OCI-LY1 (cell line): ENCODE measurements around the gene KLHL36.

ENCODE experiments used
- H2AFZ ChIP-seq: fragments of 200-600 bp; sonication (generic), shearing (Covaris generic); 2 replicates; pipeline ENCODE4 v1.6.0; 2014; ENCODE audit warnings: antibody characterized with exemption, mild to moderate bottlenecking, low read length
- H3F3A ChIP-seq: fragments of 200-600 bp; sonication (generic), shearing (Covaris generic); 2 replicates; pipeline ENCODE4 v1.6.0; 2014; ENCODE audit warnings: mild to moderate bottlenecking, antibody characterized with exemption, low read length, moderate library complexity; ENCODE audit not compliant: insufficient read depth
- H3K27ac ChIP-seq: fragments of 200-600 bp; sonication (generic); 2 replicates; pipeline ENCODE4 v1.5.1; 2014; ENCODE audit warnings: low read length, mixed run types, mild to moderate bottlenecking, low read depth; ENCODE audit not compliant: poor library complexity, severe bottlenecking
- H3K27me3 ChIP-seq: fragments of 200-600 bp; sonication (generic); 2 replicates; pipeline ENCODE4 v1.6.0; 2014; ENCODE audit warnings: antibody characterized with exemption, mild to moderate bottlenecking, low read length, moderate library complexity; ENCODE audit not compliant: insufficient read depth
- H3K36me3 ChIP-seq: fragments of 200-600 bp; sonication (generic); 2 replicates; pipeline ENCODE4 v1.6.1; 2014; ENCODE audit warnings: mild to moderate bottlenecking, antibody characterized with exemption, low read length, moderate library complexity, mixed read lengths; ENCODE audit not compliant: insufficient read depth
- H3K4me1 ChIP-seq: fragments of 200-600 bp; sonication (generic); 2 replicates; pipeline ENCODE4 v1.5.1; 2014; ENCODE audit warnings: mild to moderate bottlenecking, low read length, moderate library complexity; ENCODE audit not compliant: insufficient read depth, severe bottlenecking
- H3K4me2 ChIP-seq: fragments of 200-600 bp; sonication (generic), shearing (Covaris generic); 2 replicates; pipeline ENCODE4 v1.6.1; 2014; ENCODE audit warnings: low read length
- H3K4me3 ChIP-seq: fragments of 200-600 bp; sonication (generic); 2 replicates; pipeline ENCODE4 v1.5.1; 2014; ENCODE audit warnings: low read length, low read depth, mild to moderate bottlenecking, mixed read lengths; ENCODE audit not compliant: poor library complexity, severe bottlenecking
- H3K79me2 ChIP-seq: fragments of 200-600 bp; shearing (Covaris generic); 2 replicates; pipeline ENCODE4 v1.6.1; 2016; ENCODE audit warnings: mixed run types, low read length, mixed read lengths; ENCODE audit not compliant: insufficient read depth
- H3K9ac ChIP-seq: fragments of 200-600 bp; sonication (generic), shearing (Covaris generic); 2 replicates; pipeline ENCODE4 v1.6.1; 2014; ENCODE audit warnings: mild to moderate bottlenecking, low read length, mixed read lengths
- H3K9me2 ChIP-seq: fragments of 200-600 bp; sonication (generic), shearing (Covaris generic); 2 replicates; pipeline ENCODE4 v1.6.1; 2014; ENCODE audit warnings: low read depth, mild to moderate bottlenecking, low read length, mixed read lengths
- H3K9me3 ChIP-seq: fragments of 200-600 bp; shearing (Covaris generic); 2 replicates; pipeline ENCODE4 v1.6.1; 2014; ENCODE audit warnings: low read length, mixed read lengths
- H4K20me1 ChIP-seq: fragments of 200-600 bp; sonication (generic), shearing (Covaris generic); 2 replicates; pipeline ENCODE4 v1.6.0; 2016; ENCODE audit warnings: mild to moderate bottlenecking, low read length; ENCODE audit not compliant: insufficient read depth
- EZH2 ChIP-seq: fragments of 200-600 bp; sonication (generic), shearing (Covaris generic); IDR thresholded peaks from 2 replicates; pipeline ENCODE4 v1.8.0; 2017; ENCODE audit warnings: borderline replicate concordance, mixed run types, mild to moderate bottlenecking, antibody characterized with exemption, low read length, moderate library complexity, mixed read lengths
- TF ChIP-seq, protein P1 (sequence below): fragments of 200-600 bp; sonication (generic), shearing (Covaris generic); IDR thresholded peaks from 2 replicates; pipeline ENCODE4 v1.5.1; 2017; ENCODE audit warnings: mild to moderate bottlenecking, antibody characterized with exemption, low read length, moderate library complexity, mixed read lengths

Gene KLHL36

DNA sequence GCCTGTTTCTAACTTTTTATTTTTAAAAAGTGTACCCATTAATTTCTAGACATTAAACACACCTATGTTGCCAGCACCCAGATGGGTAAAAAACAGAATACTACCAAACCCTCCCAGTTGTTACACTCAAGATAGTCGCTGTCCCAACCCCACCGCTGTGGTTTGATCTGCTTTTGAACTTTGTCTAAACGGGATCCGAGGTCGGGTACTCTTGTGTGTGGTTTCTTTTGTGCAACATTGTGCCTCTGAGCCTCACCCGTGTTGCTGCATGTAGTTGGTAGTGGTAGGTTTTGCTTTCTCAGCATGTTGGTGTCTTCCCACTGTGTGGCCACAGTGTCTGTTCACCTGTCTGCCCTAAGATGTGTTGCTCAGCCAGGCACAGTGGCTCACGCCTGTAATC, 4.3 kb downstream of the KLHL36 start:
- H3K9me3 ChIP-seq: no peaks in the 10 kb centered on the region
- H3K27me3 ChIP-seq: no peaks in the 10 kb centered on the region
- H3K9me2 ChIP-seq: no peaks in the 10 kb centered on the region
- no peak overlapping the region for H3K9ac ChIP-seq
- H3K4me3 ChIP-seq: no peak overlapping the region
- H3K27ac ChIP-seq: no peak overlapping the region
- no peak overlapping the region for H3K4me2 ChIP-seq
- no peaks in the 10 kb centered on the region for H3F3A ChIP-seq
- no peaks in the 10 kb centered on the region for H4K20me1 ChIP-seq
- TF ChIP-seq, protein P1, sequence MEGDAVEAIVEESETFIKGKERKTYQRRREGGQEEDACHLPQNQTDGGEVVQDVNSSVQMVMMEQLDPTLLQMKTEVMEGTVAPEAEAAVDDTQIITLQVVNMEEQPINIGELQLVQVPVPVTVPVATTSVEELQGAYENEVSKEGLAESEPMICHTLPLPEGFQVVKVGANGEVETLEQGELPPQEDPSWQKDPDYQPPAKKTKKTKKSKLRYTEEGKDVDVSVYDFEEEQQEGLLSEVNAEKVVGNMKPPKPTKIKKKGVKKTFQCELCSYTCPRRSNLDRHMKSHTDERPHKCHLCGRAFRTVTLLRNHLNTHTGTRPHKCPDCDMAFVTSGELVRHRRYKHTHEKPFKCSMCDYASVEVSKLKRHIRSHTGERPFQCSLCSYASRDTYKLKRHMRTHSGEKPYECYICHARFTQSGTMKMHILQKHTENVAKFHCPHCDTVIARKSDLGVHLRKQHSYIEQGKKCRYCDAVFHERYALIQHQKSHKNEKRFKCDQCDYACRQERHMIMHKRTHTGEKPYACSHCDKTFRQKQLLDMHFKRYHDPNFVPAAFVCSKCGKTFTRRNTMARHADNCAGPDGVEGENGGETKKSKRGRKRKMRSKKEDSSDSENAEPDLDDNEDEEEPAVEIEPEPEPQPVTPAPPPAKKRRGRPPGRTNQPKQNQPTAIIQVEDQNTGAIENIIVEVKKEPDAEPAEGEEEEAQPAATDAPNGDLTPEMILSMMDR: no peak
- no peak for TF ChIP-seq EZH2
- H3K4me1 ChIP-seq: peaks cover 35% of the 10 kb centered on the region
- H3K36me3 ChIP-seq: peaks cover 24% of the 10 kb centered on the region
- H3K79me2 ChIP-seq: no peaks in the 10 kb centered on the region
- no peak overlapping the region for H2AFZ ChIP-seq

DNA sequence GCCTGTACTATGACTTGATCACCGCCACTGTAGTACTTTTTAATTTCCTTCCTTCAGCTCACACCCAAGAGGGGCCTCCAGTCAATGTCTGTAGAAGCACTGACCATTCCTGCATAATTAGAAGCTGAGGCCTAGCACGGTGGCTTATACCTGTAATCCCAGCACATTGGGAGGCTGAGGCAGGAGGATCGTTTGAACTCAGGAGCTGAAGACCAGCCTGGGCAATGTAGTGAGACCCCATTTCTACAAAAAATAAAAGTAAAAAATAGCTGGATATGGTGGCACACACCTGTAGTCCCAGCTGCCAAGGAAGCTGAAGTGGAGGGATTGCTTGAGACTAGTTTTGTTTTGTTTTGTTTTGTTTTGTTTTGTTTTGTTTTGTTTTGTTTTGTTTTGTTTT, 5.9 kb downstream of the KLHL36 start:
- Histone ChIP-seq H3K9me3 (no peaks in the 10 kb centered on the region), H3K27me3 (no peaks in the 10 kb centered on the region), H3K9ac (no peak overlapping the region), H4K20me1 (no peaks in the 10 kb centered on the region), H3K9me2 (no peaks in the 10 kb centered on the region), H3K4me1 (peaks cover 24% of the 10 kb centered on the region), H2AFZ (no peak overlapping the region), H3K4me2 (no peak overlapping the region), H3K79me2 (no peaks in the 10 kb centered on the region), H3K27ac (peak overlapping the region; percentile 12), H3K4me3 (no peak overlapping the region), H3K36me3 (peaks cover 38% of the 10 kb centered on the region), H3F3A (no peaks in the 10 kb centered on the region)
- no peak for TF ChIP-seq EZH2

DNA sequence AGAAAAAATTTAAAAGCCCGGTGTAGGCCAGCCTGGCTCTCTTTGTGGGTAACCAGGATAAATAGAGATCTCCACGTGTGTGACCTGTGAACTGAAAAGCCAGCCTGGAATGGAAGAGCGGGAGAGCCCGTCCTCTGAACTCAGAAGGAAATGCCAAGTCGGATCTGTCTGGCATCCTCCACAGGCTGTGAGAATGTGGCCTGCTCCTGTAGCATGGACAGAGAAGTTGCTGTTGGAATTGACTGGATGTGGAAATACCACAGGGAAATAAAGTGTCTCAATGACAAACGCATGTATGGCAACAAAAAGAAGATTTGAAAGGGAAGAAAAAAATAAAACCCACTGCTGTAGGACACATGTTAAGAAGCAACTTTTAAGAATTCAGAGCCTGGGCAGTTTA, 6.7 kb downstream of the KLHL36 start:
- no peak overlapping the region for H3K4me2 ChIP-seq
- peaks cover 44% of the 10 kb centered on the region for H3K36me3 ChIP-seq
- H2AFZ ChIP-seq: no peak overlapping the region
- TF ChIP-seq, protein P1: no peak
- no peak for TF ChIP-seq EZH2
- no peak overlapping the region for H3K27ac ChIP-seq
- no peak overlapping the region for H3K4me3 ChIP-seq
- no peaks in the 10 kb centered on the region for H4K20me1 ChIP-seq
- H3K9me2 ChIP-seq: no peaks in the 10 kb centered on the region
- H3K9me3 ChIP-seq: no peaks in the 10 kb centered on the region
- no peaks in the 10 kb centered on the region for H3K79me2 ChIP-seq
- H3K4me1 ChIP-seq: peaks cover 21% of the 10 kb centered on the region
- H3K9ac ChIP-seq: no peak overlapping the region
- no peaks in the 10 kb centered on the region for H3F3A ChIP-seq
- no peaks in the 10 kb centered on the region for H3K27me3 ChIP-seq

DNA sequence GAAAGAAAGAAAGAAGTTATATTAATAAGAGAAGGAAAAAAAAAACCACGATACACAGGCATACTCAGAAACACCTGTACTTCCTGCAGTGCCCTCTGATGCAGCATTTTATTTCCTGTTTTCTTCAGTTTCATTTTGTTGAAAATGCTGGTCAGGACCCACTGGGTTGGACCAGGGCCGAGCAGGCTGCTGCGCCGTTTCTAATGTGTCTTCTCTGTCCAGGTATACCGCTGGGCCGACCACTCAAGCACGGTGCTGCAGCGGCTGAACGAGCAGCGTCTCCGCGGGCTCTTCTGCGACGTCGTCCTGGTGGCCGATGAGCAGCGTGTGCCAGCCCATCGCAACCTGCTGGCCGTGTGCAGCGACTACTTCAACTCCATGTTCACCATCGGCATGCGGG, 8.3 kb downstream of the KLHL36 start:
- no peak for TF ChIP-seq EZH2
- TF ChIP-seq, protein P1: no peak
- H3K36me3 ChIP-seq: peaks cover 37% of the 10 kb centered on the region
- H3F3A ChIP-seq: no peaks in the 10 kb centered on the region
- H4K20me1 ChIP-seq: no peaks in the 10 kb centered on the region
- 0 out of 2 replicates have a peak overlapping the region, but pooled peaks have one; percentile 19 for H2AFZ ChIP-seq
- H3K27me3 ChIP-seq: no peaks in the 10 kb centered on the region
- peak overlapping the region; percentile 75 for H3K4me2 ChIP-seq
- no peaks in the 10 kb centered on the region for H3K9me3 ChIP-seq
- peak overlapping the region; percentile 58 for H3K9ac ChIP-seq
- peaks cover 21% of the 10 kb centered on the region for H3K4me1 ChIP-seq
- peak overlapping the region; percentile 55 for H3K4me3 ChIP-seq
- no peaks in the 10 kb centered on the region for H3K79me2 ChIP-seq
- peak overlapping the region; percentile 74 for H3K27ac ChIP-seq
- no peaks in the 10 kb centered on the region for H3K9me2 ChIP-seq
